ENCODE measurements around the gene SEC16A.

The SEC16A gene

GRCh38 chr9:136519263-136520052, 36.6 kb upstream of the SEC16A start:
- DNase-seq (ENCODE audit: low read depth): no peak

DNA sequence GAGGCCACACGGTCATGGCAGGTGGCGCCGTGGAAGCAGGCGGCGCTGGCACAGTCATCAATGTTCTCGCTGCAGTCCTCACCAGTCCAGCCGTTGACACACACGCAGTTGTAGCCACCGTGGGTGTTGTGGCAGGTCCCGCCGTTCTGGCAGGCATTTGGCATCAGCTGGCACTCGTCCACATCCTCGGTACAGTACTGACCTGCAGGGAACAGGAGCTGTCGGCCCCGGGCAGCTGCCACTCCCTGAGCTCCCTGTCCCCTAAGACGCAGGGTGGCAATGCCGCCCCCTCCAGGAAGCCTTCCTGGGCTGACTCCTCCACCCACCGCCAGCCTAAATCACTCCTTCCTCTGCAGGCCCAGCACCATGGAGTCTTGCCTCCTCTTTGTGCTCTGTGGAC, 35.8 kb upstream of the SEC16A start:
- no peak for DNase-seq (ENCODE audit: low read depth)

- DNase-seq (ENCODE audit: low read depth): no peak
Observed at GRCh38 chr9:136517950-136518349, 35.1 kb upstream of the SEC16A start.

- DNase-seq (ENCODE audit: low read depth): no peak
Observed at GRCh38 chr9:136517012-136517743, 34.3 kb upstream of the SEC16A start.

DNA sequence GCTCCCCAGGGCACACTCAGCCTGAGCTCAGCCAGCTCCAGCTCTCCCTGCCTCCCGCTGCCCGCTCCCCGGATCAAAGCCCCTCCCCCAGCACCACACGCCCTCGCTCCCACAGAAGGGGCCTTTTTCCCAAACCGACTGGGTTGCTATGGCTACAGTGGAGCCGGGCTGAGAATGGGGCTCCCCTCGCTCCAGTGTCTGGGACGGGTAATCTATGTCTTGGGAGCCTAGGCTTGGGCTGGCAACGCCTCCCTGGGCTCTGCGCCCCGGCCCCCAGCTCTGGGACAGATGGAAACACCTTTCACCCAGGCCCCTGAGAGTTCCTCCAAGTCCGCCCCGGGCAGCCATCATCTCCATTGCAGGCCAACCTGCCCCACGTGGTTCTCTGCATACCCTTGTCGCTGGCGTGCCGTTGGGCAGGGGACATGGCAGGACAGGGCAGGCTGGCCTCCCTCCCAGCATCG, 33.4 kb upstream of the SEC16A start:
- DNase-seq (ENCODE audit: low read depth): no peak

DNA sequence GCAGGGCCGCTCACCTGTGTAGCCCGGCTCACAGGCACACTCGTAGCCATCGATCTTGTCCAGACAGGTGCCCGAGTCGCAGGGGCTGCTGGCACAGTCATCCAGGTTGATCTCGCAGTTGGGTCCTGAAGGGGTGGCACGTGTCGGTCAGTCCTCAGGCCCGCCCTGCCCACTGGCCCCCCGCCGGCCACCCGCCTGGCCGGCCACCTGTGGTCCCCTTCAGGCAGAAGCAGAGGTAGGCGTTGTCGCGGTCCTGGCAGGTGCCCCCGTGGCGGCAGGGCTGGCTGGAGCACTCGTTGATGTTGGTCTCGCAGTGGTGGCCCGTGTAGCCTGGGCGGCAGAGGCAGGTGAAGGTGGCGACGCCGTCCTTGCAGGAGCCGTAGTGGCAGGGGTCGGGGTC, 32.4 kb upstream of the SEC16A start:
- no peak for DNase-seq (ENCODE audit: low read depth)

DNA sequence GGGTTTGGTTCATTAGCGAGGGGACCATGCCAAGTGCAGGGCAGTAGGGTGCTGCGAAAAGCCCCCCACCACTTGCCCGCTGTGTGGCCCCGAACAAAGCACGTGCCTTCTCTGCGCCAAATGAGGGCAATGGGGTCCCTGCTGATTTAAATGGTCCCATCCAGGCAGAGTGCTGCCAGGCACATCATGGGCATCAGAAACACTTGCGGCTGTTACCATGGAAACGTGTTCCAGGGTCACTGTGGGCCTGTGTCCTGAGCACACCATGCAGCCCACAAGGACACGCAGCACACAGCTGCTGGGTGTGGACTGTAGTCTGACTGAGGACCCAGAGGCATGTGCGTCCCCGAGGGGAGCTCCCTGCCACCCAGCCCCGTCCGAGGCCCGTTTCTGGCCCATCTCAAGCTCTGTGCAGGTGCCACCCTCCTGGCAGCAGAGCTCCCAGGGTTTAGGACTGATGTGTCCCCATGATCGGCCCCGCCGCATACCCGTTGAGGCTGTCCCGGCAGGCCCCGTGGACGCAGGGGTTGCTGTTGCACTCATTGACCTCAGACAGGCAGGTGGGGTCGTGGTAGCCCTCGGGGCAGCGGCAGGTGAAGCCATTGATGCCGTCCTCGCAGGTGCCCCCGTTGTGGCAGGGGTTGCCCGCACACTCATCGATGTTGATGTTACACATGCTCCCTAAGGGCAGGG, 31.3 kb upstream of the SEC16A start:
- no peak for DNase-seq (ENCODE audit: low read depth)

- no peak for DNase-seq (ENCODE audit: low read depth)
Observed at GRCh38 chr9:136513191-136513590, 30.4 kb upstream of the SEC16A start.

- DNase-seq (ENCODE audit: low read depth): no peak
Observed at GRCh38 chr9:136512651-136513071, 29.8 kb upstream of the SEC16A start.

- no peak for DNase-seq (ENCODE audit: low read depth)
Observed at GRCh38 chr9:136511670-136512592, 29.1 kb upstream of the SEC16A start.

GRCh38 chr9:136511144-136511669, 28.4 kb upstream of the SEC16A start:
- DNase-seq (ENCODE audit: low read depth): no peak

DNA sequence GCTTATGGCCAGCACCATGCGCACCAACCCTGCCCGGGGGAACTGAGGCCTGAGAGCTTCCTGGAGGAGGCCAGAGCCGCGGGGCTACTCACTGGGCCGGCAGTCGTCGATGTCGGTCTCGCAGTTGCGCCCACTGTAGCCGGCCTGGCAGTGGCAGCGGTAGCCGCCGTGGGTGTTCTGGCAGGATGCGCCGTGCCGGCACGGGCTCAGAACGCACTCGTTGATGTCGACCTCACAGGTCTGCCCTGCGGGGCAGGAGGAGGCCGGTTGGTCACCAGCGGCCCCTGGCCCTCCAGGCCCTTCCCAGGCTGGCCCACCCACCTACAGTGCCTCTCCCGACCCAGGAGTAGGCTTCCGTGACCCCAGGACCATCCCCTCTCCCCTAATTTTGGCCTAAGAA, 27.7 kb upstream of the SEC16A start:
- DNase-seq (ENCODE audit: low read depth): no peak

- no peak for DNase-seq (ENCODE audit: low read depth)
Observed at GRCh38 chr9:136509549-136509948, 26.7 kb upstream of the SEC16A start.

DNA sequence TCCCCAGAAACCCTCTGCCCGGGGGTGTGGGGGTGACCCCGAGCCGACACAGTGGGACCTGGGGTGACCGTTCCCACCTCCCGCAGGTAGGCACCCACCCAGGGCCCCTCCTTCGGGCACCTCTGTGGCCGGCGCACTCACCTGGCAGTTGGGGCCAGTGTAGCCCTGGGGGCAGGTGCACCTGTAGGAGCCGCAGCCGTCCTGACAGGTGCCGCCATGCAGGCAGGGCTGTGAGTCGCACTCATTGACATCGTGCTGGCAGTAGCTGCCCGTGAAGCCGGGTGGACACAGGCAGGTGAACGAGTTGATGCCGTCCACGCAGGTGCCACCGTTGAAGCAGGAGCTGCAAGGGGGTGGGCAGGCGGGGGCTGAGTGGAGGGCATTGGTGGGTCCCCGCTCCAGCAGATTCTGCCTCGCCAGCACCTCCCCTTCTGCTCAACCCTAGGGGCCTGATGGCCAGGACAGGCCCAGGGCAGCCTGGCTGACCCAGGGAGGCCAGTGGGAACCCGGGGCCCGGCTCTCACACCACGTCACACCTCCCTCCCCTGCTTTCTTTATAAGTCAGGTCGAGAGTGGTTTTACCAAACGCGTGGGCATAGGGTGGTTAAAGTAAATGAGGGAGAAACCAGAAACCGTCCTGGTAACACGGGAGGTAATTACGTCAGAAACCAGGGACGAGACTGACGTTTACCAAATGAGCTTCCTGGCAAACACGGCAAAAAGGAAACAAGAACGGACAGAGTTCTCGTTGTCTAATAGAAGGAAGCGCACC, 26.1 kb upstream of the SEC16A start:
- no peak for DNase-seq (ENCODE audit: low read depth)

DNA sequence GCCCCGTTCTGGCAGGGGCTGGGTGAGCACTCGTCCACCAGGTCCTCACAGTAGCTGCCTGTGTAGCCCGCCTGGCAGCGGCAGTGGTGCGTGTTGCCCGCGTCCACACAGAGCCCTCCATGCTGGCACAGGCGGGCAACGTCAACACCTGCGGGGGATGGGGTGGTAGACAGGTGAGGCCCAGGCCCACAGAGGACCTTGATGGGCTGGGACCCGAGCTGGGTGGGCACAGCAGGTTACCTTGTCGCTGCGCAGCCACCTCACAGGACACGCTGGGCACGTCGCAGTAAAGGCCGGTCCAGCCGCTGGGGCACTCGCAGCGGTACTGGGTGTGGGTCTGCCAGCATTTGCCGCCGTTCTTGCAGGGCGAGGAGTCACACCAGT, 25.1 kb upstream of the SEC16A start:
- no peak for DNase-seq (ENCODE audit: low read depth)

GRCh38 chr9:136507221-136507991, 24.6 kb upstream of the SEC16A start:
- DNase-seq (ENCODE audit: low read depth): no peak

GRCh38 chr9:136506425-136506824, 23.6 kb upstream of the SEC16A start:
- DNase-seq (ENCODE audit: low read depth): no peak

- DNase-seq (ENCODE audit: low read depth): no peak
Observed at GRCh38 chr9:136505406-136506403, 22.9 kb upstream of the SEC16A start.

Data from activated T-helper 9 cell treated with anti-CD3 and anti-CD28 coated beads, Interleukin-2, amount 50 U/mL, for 16 hours (primary cell).